ENCODE measurements around the gene SSC5D.
"Not testable (repeated sequence)": the region's sequence is repeated elsewhere in the genome, so short reads cannot be mapped to it uniquely, and the experiment has no call there.

Gene SSC5D

DNA sequence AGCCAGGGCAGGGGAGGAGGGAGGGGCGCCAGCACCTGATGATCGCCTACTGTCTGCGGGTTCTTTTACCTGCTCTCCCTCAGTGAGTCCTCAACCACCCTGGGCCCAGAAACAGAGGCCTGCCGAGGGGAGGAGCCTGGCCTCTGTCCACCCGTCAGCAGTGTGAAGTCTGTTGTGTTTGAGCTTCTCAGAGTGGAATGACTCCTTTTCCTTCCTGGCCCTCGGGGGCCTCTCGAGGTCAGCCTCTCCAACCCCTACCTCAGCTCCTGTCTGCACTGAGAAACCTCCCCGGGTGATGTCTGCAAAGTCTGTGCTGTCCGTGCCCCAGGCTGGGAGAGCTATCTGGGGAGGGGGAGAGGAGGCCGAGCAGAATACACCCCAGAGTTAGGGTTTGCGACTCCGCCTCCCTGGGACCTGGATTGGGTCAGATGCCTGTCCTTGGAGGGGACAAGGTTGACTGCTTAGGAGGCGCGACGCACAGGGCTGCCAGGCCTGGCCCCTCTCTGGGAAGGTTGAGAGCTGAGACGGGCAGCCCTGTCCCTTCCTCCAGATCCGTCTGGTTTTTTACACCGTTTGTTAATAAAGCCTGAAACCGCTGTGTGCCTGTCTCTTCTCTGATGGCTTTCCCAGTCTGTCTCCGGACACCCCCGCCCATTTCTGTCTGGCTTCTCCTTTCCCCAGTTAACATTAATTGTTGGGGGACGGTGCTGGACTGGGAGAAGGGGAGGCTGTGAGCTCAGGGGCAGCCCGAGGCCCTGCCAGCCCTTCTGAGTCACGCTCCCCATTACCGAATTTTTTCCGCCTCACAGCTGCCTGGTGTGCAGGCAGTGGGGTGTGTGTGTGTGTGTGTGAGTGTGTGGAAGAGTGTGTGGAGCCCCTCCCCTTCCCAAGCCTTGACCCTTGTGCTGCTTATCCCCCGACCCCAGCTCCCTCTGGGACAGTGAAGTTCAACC lies 989 bp upstream of the SSC5D start:
- no peak for DNase-seq (ENCODE audit: low spot score)

DNA sequence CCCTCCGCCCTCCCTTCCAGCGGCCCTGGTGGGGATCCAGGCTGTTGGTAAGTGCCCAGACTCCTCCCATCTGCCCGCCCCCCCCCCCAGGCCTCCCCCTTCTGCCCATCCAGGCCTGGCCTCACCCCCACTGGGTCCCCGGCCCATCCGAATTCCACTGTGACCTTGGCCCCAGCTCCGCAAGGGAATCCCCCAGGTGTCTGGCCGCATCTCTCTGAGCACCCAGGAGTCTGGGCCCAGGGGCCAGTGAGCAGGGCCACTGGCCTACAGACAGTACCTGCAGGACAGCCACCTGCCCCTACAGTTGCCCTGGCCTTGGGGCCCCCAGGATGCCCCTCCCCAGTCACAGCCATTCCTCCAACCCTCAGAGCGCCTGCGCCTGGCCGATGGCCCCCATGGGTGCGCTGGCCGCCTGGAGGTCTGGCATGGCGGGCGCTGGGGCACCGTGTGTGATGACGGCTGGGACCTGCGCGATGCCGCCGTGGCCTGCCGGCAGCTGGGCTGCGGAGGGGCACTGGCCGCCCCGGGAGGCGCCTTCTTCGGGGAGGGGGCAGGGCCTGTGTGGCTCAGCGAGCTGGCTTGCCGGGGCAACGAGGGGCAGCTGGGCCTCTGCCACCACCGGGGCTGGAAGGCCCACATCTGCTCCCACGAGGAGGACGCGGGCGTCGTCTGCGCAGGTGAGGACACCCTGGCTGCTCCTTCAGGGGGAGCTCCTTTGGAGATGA lies 912 bp downstream of the SSC5D start:
- DNase-seq (ENCODE audit: low spot score): no peak

DNA sequence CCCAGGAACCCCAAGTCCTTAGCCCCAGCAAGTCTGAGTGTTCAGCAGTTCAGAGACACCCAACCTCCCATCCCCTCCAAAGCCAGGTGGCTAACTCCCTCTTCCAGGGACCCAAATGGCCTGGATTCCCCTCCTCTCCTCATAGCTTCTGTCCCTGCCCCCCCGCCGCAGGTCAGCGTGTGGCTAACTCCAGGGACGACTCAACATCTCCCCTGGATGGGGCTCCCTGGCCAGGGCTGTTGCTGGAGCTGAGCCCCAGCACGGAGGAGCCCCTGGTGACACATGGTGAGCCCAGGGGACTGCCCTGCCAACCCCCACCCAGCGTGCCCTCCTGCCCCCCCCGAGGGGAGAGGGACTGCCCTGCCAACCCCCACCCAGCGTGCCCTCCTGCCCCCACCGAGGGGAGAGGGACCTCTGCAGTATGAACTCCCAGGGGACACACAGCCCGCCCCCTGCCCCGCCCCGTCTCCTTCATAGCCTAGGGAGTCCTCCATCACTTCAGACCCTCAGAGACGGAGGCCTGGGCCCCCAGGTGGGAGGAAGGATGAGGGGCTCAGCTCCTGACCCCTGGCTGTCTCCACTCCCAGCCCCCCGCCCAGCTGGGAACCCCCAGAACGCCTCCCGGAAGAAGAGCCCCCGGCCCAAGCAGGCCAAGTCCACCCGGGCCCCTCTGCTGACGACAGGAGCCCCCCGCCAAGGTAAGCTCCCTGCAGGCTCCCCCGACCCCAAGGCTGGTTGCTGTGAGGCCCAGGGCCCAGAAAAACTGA lies 1.7 kb downstream of the SSC5D start:
- no peak for DNase-seq (ENCODE audit: low spot score)

DNA sequence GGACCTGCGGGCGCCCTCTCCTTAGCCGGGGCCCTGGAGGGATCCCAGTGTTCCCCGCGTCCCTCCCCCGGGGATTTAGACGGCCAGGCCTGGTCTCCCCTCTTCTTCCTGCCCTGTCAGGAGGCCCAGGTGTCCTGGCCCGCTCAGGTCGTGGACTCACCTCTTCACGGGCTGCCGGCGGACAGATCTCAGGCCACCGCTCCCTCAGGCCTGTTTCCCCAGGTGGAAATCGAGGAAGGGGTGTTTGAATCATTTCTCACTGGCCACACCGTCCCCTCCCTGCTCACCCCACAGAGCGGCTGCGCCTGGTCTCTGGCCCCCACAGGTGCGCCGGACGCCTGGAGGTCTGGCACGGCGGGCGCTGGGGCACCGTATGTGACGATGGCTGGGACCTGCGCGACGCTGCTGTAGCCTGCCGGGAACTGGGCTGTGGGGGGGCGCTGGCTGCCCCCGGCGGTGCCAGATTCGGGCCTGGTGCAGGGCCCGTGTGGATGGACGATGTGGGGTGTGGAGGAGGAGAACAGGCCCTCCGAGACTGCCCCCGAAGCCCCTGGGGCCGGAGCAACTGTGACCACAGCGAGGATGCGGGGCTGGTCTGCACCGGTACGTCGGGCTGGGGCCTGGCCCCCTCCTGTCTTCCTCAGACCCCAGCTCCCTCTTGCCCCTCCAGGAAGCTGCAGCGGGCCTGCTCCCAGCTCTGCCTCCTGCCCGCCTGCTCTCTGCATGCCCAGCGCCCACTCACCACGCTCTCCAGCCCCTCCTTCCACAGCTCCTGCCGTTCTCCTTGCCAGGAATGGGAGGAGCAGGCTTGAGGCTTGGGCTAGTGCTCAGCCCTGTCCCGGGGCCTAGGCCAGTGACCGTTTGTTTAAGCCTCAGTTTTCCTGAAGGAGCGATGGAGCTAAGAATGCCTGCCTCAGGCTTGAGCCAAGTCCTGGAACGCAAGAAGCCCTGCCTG lies 2.5 kb downstream of the SSC5D start:
- DNase-seq (ENCODE audit: low spot score): no peak

DNA sequence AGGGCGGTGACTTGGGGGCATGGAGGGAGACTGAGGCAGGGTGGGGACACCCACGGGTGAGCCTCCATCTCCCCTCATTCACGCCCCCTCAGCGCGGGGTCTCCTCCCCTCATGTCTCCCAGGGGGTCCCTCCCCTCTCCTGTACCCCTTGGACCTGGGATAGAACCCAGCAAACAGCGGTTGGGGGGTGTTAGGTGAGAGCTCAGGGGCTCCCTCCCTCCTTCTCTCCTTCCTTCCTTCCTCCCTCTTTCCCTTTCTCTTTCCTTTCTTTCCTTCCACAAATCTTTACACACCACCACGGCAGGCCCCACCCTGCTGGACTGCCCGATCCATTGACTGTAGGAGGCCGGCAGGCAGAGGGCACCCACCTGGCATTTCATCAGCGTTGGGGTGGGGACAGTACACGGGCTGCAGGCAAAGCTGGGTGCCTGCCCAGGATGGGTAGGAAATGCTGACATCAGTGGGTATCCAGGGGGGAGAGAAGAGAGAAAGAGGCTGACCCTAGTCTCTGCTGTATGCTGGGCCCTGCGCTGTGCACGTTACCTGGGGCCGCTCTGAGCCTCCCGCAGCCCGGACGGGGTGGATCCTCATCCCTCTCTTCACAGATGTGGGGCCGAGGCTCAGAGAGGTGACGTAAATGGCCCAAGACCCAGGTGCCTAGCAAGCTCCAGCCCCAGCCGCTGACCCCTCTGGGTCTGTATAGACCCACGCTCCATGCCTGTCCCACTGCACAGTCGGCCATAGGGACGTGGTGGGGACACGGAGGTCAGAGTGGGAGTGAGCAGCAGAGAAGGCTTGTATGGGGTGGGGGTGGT lies 3.5 kb downstream of the SSC5D start:
- DNase-seq (ENCODE audit: low spot score): no peak

DNA sequence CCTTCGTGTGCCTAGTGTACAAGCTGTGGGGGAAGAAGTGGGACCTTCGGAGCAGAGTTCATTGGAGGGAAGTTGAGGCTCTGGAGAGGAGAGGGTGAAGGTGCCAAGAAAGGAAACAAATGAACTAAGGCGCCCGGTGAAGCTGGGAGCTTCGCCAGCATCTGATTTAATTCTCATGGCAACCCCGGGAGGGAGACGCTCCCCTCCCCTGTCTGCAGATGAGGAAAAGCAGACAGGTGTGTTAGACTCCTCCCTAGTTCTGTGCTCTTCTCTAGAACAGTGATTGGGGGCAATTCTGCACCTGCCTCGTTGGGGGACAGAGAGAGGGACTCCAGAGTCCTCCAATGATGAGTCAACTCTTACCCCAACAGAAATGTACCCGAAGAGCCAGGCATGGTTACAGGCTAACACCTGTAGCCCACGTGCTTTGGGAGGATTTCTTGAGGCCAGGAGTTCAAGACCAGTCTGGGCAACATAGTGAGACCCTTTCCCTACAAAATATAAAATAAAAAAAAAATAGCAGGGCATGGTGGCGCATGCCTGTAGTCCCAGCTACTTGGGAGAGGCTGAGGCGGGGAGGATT lies 4.2 kb downstream of the SSC5D start:
- DNase-seq (ENCODE audit: low spot score): no peak

DNA sequence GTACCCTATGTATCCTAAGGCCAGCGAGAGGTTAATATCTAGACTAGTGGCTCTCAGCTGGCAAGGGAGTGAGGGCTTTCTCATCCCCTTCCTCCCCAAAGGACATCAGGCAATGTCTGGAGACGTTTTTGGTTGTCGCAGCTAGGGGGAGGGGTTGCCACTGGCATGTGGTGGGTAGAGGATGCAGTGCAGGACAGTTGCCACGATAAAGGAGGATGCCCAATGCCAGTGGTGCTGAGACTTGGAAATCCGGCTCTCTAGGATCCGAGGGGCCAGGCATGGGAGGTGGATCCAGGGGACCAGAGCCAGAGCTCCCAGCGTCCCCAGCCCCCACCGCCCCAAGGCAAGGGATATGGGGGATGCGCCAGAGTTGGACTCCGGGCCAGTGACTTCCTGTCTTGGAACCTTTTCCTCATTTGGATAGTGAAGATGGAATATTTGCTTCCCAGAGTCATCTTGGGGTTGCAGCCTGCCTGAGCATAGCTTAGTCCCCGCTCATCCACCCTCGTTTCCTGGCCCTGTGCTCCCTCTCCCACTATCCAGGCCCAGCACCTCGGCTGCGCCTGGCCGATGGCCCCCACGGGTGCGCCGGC lies 4.9 kb downstream of the SSC5D start:
- DNase-seq (ENCODE audit: low spot score): no peak

DNA sequence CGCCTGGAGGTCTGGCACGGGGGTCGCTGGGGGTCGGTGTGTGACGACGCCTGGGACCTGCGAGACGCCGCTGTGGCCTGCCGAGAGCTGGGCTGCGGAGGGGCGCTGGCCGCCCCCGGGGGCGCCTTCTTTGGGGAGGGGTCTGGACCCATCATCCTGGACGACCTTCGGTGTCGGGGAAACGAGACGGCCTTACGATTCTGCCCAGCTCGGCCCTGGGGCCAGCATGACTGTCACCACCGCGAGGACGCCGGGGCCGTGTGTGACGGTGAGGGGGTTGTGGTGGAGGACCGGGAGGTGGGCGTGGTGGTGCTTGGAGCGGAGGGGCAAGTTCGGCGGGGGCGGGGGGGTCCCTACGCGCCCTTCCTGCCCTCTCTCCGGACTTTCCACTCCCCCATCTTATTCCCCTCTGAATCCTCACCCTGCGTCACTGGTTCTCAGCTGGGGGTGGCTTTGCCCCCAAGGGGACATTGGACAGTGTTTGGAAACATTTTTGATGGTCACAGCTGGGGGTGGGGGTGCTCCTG lies 5.5 kb downstream of the SSC5D start:
- DNase-seq (ENCODE audit: low spot score): no peak

DNA sequence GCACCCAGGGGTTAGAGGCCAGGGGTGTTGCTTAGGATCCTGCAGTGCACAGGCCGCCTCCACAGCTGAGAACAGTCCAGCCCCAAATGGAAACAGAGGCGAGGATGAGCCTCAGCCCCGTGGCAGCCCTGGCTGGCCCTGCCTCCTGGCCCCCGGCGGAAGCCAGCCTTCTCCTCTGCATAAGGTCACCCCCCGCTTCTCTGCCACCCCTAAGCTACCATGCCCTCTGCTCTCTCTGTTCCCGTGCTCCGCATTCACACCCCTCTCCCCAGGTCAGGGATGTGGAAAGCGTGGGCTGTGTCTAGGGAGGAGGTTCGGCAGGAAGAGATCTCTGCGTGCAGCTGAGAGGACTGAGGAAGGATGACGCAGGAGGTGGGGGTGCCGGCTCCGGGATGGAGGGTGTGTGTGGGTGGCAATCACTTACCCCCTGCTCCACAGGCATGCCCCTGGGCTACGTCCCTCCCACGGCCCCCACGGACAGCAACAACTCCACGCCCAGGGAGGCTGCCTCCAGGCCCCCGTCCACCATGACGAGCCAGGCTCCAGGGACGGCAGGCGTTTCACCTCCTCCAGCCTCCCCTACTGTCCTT lies 6.0 kb downstream of the SSC5D start:
- DNase-seq (ENCODE audit: low spot score): no peak

DNA sequence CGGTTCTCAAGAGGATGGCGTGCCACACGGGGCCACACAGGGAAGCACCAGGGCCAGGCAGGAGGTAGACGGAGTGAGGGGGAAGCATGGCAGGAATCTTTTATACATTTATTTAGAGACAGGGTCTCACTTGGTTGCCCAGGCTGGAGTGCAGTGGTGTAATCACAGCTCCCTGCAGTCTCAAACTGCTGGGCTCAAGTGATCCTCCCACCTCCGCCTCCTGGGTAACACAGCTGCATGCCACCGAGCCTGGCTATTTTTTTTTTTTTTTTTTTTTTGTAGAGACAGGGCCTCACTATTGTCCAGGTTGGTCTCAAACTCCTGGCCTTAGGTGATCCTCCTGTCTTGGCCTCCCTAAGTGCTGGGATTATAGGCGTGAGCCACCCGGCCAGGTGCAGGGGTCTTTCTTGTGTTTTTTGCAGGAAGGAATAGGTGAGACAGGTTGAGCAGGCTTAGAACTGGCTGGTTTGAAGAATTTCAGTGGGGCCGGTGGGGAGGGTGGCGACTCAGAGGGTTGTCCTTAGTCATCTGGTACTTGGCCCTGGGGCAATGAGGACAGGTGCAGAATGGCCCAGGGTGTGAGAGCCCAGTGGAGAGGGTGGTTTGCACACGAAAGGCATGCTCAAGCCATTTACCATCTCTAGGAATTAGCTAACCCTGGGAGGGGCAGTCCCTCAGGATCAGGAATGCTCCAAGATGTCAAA lies 7.6 kb downstream of the SSC5D start:
- DNase-seq (ENCODE audit: low spot score): no peak

DNA sequence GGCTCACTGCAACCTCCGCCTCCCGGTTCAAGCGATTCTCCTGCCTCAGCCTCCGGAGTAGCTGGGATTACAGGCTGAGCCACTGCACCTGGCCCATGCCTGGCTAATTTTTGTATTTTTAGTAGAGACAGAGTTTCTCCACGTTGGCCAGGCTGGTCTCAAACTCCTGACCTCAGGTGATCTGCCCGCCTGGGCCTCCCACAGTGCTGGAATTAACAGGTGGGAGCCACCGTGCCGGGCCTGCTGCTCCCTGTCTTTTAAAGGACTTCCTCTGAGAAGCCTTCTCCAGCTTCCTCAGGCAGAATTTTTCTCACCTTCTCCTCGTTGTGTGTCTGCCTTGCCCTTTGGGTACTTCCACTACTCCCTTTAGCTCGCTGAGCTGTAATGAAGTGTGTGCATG lies 8.6 kb downstream of the SSC5D start:
- not testable (repeated sequence) for DNase-seq (ENCODE audit: low spot score)

DNA sequence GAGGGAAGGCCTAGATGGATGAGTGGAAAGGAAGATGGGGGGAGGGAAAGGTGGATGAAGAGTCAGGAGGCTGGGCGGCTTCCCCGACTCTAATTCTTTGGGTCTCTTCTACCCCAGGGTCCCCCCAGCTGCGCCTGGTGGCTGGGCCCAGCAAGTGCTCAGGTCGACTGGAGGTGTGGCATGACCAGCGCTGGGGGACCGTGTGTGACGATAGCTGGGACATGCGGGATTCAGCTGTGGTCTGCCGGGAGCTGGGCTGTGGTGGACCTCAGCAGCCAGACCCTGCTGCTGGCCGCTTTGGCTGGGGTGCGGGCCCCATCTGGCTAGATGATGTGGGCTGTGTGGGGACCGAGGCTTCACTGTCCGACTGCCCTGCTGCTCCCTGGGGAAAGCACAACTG lies 9.5 kb downstream of the SSC5D start:
- no peak for DNase-seq (ENCODE audit: low spot score)

DNA sequence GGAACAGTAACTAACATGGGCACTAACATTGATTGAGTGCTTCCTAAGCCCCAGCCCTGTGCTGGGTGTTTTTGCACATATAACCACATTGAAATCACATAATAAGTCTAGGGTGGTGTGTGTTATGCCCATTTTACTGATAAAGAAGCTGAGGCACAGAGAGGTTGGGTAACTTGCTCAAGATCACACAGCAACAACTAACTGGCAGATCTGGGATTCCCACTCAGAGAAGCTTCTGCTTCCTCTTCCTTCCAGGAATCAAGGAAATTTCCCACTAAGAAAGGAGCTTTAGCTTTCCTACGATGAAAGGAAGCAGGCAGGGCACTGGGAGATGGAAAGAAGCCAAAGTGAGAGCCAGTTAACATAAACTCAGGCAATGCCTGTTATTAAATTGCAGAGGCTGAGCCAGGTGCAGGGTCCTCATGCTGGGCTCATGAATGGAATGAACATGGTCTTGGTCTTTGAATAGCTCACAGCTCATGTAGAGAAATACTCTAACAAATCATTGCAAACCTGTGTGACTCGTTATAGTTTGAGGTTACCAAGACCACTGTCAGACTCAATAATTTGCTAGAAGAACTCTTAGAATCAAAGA lies 10.1 kb downstream of the SSC5D start:
- DNase-seq (ENCODE audit: low spot score): no peak

DNA sequence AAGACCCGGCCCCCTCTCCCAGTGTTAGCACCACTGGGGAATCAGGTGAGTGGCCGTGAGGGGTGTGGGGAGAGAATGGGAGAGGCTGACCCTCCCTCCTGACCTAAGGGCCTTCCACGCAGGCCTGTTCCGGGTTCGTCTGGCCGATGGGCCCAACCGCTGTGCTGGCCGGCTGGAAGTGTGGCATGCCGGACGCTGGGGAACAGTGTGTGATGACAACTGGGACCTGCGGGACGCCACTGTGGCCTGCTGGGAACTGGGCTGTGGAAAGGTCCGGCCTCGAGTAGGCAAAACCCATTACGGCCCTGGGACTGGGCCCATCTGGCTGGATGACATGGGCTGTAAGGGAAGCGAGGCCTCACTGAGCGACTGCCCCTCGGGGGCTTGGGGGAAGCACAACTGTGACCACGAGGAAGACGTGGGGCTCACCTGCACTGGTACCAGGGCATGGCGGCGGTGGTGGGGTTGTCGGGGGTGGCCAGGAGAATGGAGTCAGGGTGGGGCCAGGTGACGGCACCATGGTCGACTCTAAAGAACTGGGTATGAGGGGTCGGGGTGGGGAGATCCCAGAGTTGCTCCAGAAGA lies 12.2 kb downstream of the SSC5D start:
- DNase-seq (ENCODE audit: low spot score): no peak

DNA sequence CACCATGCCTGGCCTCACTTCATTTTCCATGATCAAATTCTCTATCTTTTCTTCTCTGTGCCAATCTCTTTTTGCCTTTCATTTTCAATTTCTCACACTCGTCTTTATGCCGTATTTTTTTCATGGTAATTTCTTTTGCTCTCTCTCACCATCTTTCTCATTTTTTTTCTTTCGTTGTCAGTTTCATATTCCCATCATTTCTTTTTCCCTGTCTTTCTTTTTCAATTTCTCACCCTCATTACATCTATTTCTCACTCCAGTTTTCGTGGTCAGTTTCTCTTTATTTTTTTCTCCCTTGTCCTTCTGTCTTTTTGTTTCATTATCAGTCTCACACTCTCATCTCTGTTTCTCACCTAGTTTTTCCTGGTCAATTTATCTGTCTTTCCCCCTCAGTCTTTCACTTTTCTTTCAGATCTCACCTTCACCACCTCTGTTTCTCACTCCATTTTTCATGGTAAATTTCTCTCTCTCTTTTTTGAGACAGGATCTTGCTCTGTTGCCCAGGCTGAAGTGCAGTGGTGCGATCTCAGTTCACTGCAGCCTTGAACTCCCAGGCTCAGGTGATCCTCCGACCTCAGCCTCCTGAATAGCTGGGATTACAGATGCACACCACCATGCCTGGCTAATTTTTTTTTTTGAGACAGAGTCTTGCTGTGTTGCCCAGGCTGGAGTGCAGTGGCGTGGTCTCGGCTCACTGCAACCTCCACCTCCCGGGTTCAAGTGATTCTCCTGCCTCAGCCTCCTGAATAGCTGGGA lies 14.1 kb downstream of the SSC5D start:
- no peak for DNase-seq (ENCODE audit: low spot score)

DNA sequence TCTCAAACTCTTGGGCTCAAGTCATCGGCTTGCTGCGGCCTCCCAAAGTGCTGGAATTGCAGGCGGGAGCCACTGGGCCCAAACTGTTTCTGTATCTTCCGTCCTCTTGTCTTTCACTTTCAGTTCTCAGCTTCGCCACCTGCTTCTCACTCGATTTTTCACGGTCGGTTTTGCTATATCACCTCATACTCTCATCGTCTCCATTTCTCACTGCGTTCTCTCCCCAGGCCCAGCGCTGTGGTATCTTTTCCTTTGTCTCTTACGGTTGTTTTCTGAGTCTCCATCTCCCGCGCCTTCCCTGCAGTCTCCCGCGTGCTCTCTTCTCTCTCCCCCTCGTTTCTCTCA lies 14.9 kb downstream of the SSC5D start:
- DNase-seq (ENCODE audit: low spot score): no peak

Measured in hematopoietic multipotent progenitor cell treated with erythropoietin and hydrocortisone succinate and interleukin-3 and kit ligand, for 15 days (in vitro differentiated cells).